Measurements from ENCODE around the gene RTP3.

- no peak for TF ChIP-seq CTCF (conservative IDR thresholded peaks at IDR 0.05; ENCODE audit: low read depth in 2 of 2)
- TF ChIP-seq EZH2 (IDR thresholded peaks at IDR 0.05; ENCODE audit: low read depth, unreplicated experiment): no peak
- no peak for TF ChIP-seq EZH2phosphoT487 (IDR thresholded peaks at IDR 0.05; ENCODE audit: unreplicated experiment)
- no peak for TF ChIP-seq ZNF331 (CRISPR knock-in tag; IDR thresholded peaks at IDR 0.05; ENCODE audit: low read depth)
- TF ChIP-seq CREB1 (CRISPR knock-in tag; IDR thresholded peaks at IDR 0.05; ENCODE audit: low read depth): no peak
- no peak for TF ChIP-seq POLR2AphosphoS5 (IDR thresholded peaks at IDR 0.05; ENCODE audit: low read depth)
- TF ChIP-seq ZNF462 (CRISPR knock-in tag; IDR thresholded peaks at IDR 0.05): no peak
- no peak for TF ChIP-seq NANOG (IDR thresholded peaks at IDR 0.05; ENCODE audit: borderline replicate concordance)
Observed at GRCh38 chr3:46542344-46542743, 44.6 kb downstream of the RTP3 start.

Data from GM23338 (cell line).